NCI-H2171 (cell line): ENCODE measurements around the gene TCF12.

Experiments
- DNase-seq: peaks from one replicate; lab custom pipeline; 2025; lab: John Stamatoyannopoulos, UW

The TCF12 gene

GRCh38 chr15:57171426-57171825, 253.0 kb downstream of the TCF12 start:
- no peak for DNase-seq

- no peak for DNase-seq
Observed at GRCh38 chr15:57172925-57173324, 254.5 kb downstream of the TCF12 start.

GRCh38 chr15:57183041-57183440, 264.6 kb downstream of the TCF12 start:
- no peak for DNase-seq

GRCh38 chr15:57183614-57184344, 265.3 kb downstream of the TCF12 start:
- DNase-seq, result no peak

- no peak for DNase-seq
Observed at GRCh38 chr15:57184502-57184901, 266.1 kb downstream of the TCF12 start.

GRCh38 chr15:57185507-57186074, 267.1 kb downstream of the TCF12 start:
- DNase-seq, result no peak

- DNase-seq, result no peak
Observed at GRCh38 chr15:57189466-57189865, 271.0 kb downstream of the TCF12 start.

- DNase-seq, result no peak
Observed at GRCh38 chr15:57190208-57190607, 271.8 kb downstream of the TCF12 start.

- DNase-seq, result no peak
Observed at GRCh38 chr15:57193161-57193560, 274.7 kb downstream of the TCF12 start.

- DNase-seq, result no peak
Observed at GRCh38 chr15:57195326-57195725, 276.9 kb downstream of the TCF12 start.

GRCh38 chr15:57196865-57197264, 278.4 kb downstream of the TCF12 start:
- no peak for DNase-seq

- DNase-seq, result no peak
Observed at GRCh38 chr15:57198131-57198530, 279.7 kb downstream of the TCF12 start.

GRCh38 chr15:57198654-57199291, 280.3 kb downstream of the TCF12 start:
- DNase-seq, result peak; percentile 76

GRCh38 chr15:57201578-57201977, 283.1 kb downstream of the TCF12 start:
- no peak for DNase-seq

GRCh38 chr15:57203906-57204305, 285.5 kb downstream of the TCF12 start:
- no peak for DNase-seq

- DNase-seq, result no peak
Observed at GRCh38 chr15:57205027-57205855, 286.8 kb downstream of the TCF12 start.

- no peak for DNase-seq
Observed at GRCh38 chr15:57205996-57206395, 287.6 kb downstream of the TCF12 start.

GRCh38 chr15:57213862-57214261, 295.4 kb downstream of the TCF12 start:
- DNase-seq, result no peak

GRCh38 chr15:57215326-57215725, 296.9 kb downstream of the TCF12 start:
- DNase-seq, result no peak

GRCh38 chr15:57215881-57216280, 297.4 kb downstream of the TCF12 start:
- DNase-seq, result no peak

GRCh38 chr15:57216288-57216687, 297.8 kb downstream of the TCF12 start:
- no peak for DNase-seq

- no peak for DNase-seq
Observed at GRCh38 chr15:57217778-57218598, 299.5 kb downstream of the TCF12 start.
